Panc1 (cell line): ENCODE measurements around the gene ZAR1. TPM values are rescaled to one million over a fixed set of nuclear protein-coding genes. Genes with fewer than 3 reads are reported as not detected.

Experiments used
- ATAC-seq: fragments of 200-7000 bp; cut with Tn5 transposase; 2 replicates; pipeline ENCODE4 v1.9.1; 2020; ENCODE audit warnings: mild to moderate bottlenecking, moderate library complexity
- BruUV-seq: library from RNA; stranded (reverse); fragments of 400-500 nt; replicated peaks from 2 replicates; lab custom pipeline; 2021; lab: Mats Ljungman, UMichigan
- CTCF ChIA-PET: fragments of 300-600 bp; sonication (Branson Sonifier 250); formaldehyde crosslinking; loops from one replicate; lab custom pipeline; 2022; ENCODE audit warnings: antibody characterized with exemption; lab: Charles Lee
- POLR2A ChIA-PET: fragments of 300-600 bp; sonication (Branson Sonifier 250); formaldehyde crosslinking; loops from one replicate; lab custom pipeline; 2022; ENCODE audit warnings: antibody characterized with exemption; lab: Charles Lee
- DNase-seq: peaks from one replicate; pipeline ENCODE4 v3.0.0-alpha.2; 2010; ENCODE audit warnings: low read depth, low spot score
- H3K27ac ChIP-seq: 2 replicates; pipeline ENCODE4 v1.5.1; 2011; ENCODE audit warnings: mild to moderate bottlenecking, low read length, inconsistent platforms
- H3K27me3 ChIP-seq: fragments of 200-500 bp; sonication (Bioruptor generic); 2 replicates; pipeline ENCODE4 v1.6.0; 2014; ENCODE audit warnings: low read length, inconsistent platforms; ENCODE audit not compliant: control insufficient read depth, insufficient read depth
- H3K36me3 ChIP-seq: fragments of 200-500 bp; sonication (Bioruptor generic); 2 replicates; pipeline ENCODE4 v1.5.1; 2014; ENCODE audit warnings: inconsistent platforms, mild to moderate bottlenecking, low read length, moderate library complexity; ENCODE audit not compliant: control insufficient read depth, insufficient read depth
- H3K4me1 ChIP-seq: 2 replicates; pipeline ENCODE4 v1.5.1; 2011; ENCODE audit warnings: inconsistent platforms, mild to moderate bottlenecking, low read length, moderate library complexity; ENCODE audit not compliant: control insufficient read depth, insufficient read depth
- H3K4me3 ChIP-seq, 2 experiments: 2 replicates each; pipeline ENCODE4 v1.5.1; 2011 to 2012; ENCODE audit warnings: low read depth in 2 of 2, low read length in 2 of 2, mild to moderate bottlenecking in 2 of 2, inconsistent platforms in 1 of 2, moderate library complexity in 1 of 2
- H3K9me3 ChIP-seq: fragments of 200-500 bp; sonication (Bioruptor generic); 2 replicates; pipeline ENCODE4 v1.5.1; 2014; ENCODE audit warnings: low read depth, mild to moderate bottlenecking, inconsistent platforms, low read length, moderate library complexity; ENCODE audit not compliant: control insufficient read depth, insufficient read depth
- POLR2AphosphoS5 ChIP-seq: IDR thresholded peaks from 2 replicates; pipeline ENCODE4 v1.6.1; 2012; ENCODE audit warnings: mild to moderate bottlenecking, low read depth, low read length, moderate library complexity
- SIN3A ChIP-seq: IDR thresholded peaks from 2 replicates; pipeline ENCODE4 v1.6.1; 2012; ENCODE audit warnings: low read depth, mild to moderate bottlenecking, low read length, moderate library complexity, borderline replicate concordance; ENCODE audit not compliant: insufficient read depth
- TCF7L2 ChIP-seq: IDR thresholded peaks from 2 replicates; pipeline ENCODE4 v1.6.1; 2011; ENCODE audit warnings: mild to moderate bottlenecking, low read depth, low read length, inconsistent platforms
- in situ Hi-C: cut with HindIII; loops from 2 replicates; pipeline ENCODE4 v1.10.0; 2016; ENCODE audit warnings: low sequenced_read_pairs, low pct_unique_long_range_greater_than_20kb
- intact Hi-C: fragments of 100-400 bp; cut with micrococcal nuclease; formaldehyde crosslinking; loops from one replicate; pipeline ENCODE4 v1.10.0; 2022; ENCODE audit not compliant: unreplicated experiment
- total RNA-seq: library from RNA; stranded (reverse); gene quantifications from one replicate; pipeline ENCODE4 v1.2.1, GENCODE V29; 2021; ENCODE audit not compliant: unreplicated experiment
- TF ChIP-seq, protein P1 (sequence below): fragments of 450-650 bp; IDR thresholded peaks from 2 replicates; pipeline ENCODE4 v1.5.1; 2017; ENCODE audit warnings: mild to moderate bottlenecking
- TF ChIP-seq, protein P2 (sequence below), 2 experiments: IDR thresholded peaks; 2 replicates each; pipeline ENCODE4 v1.6.1; 2011 to 2012; ENCODE audit warnings: low read depth in 2 of 2, control low read depth in 1 of 2, low read length in 1 of 2, mild to moderate bottlenecking in 1 of 2, moderate library complexity in 1 of 2; ENCODE audit not compliant: insufficient read depth in 1 of 2

ZAR1 gene
- total RNA-seq, 1 experiment from 2014 or later: not detected

DNA sequence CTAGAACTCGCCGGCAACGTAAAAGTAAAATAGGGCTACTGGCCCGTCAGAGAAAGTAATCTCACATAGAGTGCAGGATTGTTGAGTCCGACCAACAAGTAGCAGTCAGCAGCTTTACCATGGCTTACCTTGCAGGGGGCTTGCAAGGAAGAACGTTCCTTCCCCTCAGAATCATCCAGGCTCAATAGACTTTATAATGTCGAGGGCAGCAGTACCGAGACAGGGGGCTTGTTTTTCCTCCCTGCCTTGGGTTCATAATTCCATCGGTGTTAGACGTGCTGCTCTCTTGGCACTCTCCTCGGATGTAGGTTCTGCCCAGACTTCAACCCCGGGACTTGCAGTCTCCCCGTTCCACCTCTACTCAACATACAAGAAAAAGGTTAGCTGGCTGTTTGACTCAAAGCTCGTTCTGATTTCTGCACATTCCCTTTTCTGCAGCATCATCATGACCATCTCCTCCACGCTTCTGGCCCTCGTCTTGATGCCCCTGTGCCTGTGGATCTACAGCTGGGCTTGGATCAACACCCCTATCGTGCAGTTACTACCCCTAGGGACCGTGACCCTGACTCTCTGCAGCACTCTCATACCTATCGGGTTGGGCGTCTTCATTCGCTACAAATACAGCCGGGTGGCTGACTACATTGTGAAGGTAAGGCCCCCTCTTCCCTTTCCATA lies 5.4 kb upstream of the ZAR1 start:
- Histone ChIP-seq H3K9me3 (no peaks in the 10 kb centered on the region), H3K27ac (no peak overlapping the region), H3K4me1 (no peaks in the 10 kb centered on the region), H3K27me3 (peaks cover 3% of the 10 kb centered on the region; the same call in 1 of the 2 replicates), H3K4me3 (no peak overlapping the region), H3K36me3 (no peaks in the 10 kb centered on the region)
- DNase-seq (no peak), ATAC-seq (no peak)
- ChIA-PET CTCF (no interaction called here), POLR2A (no interaction called here)
- intact Hi-C loops: no loop called here
- in situ Hi-C loops: no loop called here
- no TSS peak for BruUV-seq
- TF ChIP-seq, protein P1, sequence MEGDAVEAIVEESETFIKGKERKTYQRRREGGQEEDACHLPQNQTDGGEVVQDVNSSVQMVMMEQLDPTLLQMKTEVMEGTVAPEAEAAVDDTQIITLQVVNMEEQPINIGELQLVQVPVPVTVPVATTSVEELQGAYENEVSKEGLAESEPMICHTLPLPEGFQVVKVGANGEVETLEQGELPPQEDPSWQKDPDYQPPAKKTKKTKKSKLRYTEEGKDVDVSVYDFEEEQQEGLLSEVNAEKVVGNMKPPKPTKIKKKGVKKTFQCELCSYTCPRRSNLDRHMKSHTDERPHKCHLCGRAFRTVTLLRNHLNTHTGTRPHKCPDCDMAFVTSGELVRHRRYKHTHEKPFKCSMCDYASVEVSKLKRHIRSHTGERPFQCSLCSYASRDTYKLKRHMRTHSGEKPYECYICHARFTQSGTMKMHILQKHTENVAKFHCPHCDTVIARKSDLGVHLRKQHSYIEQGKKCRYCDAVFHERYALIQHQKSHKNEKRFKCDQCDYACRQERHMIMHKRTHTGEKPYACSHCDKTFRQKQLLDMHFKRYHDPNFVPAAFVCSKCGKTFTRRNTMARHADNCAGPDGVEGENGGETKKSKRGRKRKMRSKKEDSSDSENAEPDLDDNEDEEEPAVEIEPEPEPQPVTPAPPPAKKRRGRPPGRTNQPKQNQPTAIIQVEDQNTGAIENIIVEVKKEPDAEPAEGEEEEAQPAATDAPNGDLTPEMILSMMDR: no peak
- TF ChIP-seq, protein P2, sequence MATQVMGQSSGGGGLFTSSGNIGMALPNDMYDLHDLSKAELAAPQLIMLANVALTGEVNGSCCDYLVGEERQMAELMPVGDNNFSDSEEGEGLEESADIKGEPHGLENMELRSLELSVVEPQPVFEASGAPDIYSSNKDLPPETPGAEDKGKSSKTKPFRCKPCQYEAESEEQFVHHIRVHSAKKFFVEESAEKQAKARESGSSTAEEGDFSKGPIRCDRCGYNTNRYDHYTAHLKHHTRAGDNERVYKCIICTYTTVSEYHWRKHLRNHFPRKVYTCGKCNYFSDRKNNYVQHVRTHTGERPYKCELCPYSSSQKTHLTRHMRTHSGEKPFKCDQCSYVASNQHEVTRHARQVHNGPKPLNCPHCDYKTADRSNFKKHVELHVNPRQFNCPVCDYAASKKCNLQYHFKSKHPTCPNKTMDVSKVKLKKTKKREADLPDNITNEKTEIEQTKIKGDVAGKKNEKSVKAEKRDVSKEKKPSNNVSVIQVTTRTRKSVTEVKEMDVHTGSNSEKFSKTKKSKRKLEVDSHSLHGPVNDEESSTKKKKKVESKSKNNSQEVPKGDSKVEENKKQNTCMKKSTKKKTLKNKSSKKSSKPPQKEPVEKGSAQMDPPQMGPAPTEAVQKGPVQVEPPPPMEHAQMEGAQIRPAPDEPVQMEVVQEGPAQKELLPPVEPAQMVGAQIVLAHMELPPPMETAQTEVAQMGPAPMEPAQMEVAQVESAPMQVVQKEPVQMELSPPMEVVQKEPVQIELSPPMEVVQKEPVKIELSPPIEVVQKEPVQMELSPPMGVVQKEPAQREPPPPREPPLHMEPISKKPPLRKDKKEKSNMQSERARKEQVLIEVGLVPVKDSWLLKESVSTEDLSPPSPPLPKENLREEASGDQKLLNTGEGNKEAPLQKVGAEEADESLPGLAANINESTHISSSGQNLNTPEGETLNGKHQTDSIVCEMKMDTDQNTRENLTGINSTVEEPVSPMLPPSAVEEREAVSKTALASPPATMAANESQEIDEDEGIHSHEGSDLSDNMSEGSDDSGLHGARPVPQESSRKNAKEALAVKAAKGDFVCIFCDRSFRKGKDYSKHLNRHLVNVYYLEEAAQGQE (IDR thresholded peaks at IDR 0.05; ENCODE audit: insufficient read depth in 1 of 2, low read depth in 2 of 2, low read length in 1 of 2): no peak
- TF ChIP-seq SIN3A (no peak), TCF7L2 (no peak), POLR2AphosphoS5 (no peak)

DNA sequence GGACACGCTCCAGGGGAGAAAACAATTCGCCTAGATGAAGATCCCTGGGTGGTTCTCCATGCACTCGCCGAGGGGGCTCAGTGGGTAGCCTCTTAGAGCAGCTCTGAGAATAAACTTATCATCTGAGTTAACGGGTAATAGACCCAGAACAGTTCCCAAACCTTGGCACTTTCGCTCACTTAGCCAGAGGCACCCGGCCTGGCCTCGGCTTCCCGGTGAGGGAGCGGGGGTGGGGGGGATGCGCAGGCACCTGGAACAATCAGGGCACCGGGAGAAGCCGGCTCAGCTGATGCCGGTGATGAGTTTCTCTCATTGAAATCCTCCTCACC lies 405 bp upstream of the ZAR1 start:
- H3K27me3 ChIP-seq: peaks cover 3% of the 10 kb centered on the region; the same call in 1 of the 2 replicates
- BruUV-seq: no TSS peak

More for the DNA sequence above, 405 bp upstream of the ZAR1 start:
- TF ChIP-seq, protein P1: no peak
- TF ChIP-seq SIN3A: no peak
- H3K36me3 ChIP-seq: no peaks in the 10 kb centered on the region
- peak overlapping the region; percentile 35 to 49 for H3K4me3 ChIP-seq
- no peaks in the 10 kb centered on the region for H3K9me3 ChIP-seq
- CTCF ChIA-PET: no interaction called here
- POLR2A ChIA-PET: no interaction called here
- no peaks in the 10 kb centered on the region for H3K4me1 ChIP-seq
- H3K27ac ChIP-seq: no peak overlapping the region
- peak; percentile 39; the same call in 1 of the 2 replicates for ATAC-seq
- intact Hi-C loops: loop anchor here (10.0 kb wide), 1 partner anchor 365 kb away; no protein-coding TSS in a partner anchor
- no peak for DNase-seq
- in situ Hi-C loops: no loop called here
